GM19467 (cell line): ENCODE results near the gene MPPE1.

Experiments
- ATAC-seq: cut with Tn5 transposase; IDR thresholded peaks from one replicate; pipeline ENCODE4 v1.9.1; 2021; ENCODE audit warnings: mild to moderate bottlenecking, moderate library complexity; ENCODE audit not compliant: unreplicated experiment

MPPE1 gene

GRCh38 chr18:11885278-11885947, 22.7 kb downstream of the MPPE1 start:
- ATAC-seq = no peak

- no peak for ATAC-seq
Measured at GRCh38 chr18:11884396-11885030, 23.6 kb downstream of the MPPE1 start.

GRCh38 chr18:11883153-11883552, 25.0 kb downstream of the MPPE1 start:
- ATAC-seq = no peak

- no peak for ATAC-seq
Measured at GRCh38 chr18:11882636-11883035, 25.5 kb downstream of the MPPE1 start.

GRCh38 chr18:11880586-11881304, 27.4 kb downstream of the MPPE1 start:
- no peak for ATAC-seq

- no peak for ATAC-seq
Measured at GRCh38 chr18:11877497-11878135, 30.5 kb downstream of the MPPE1 start.

GRCh38 chr18:11874676-11875075, 33.4 kb downstream of the MPPE1 start:
- no peak for ATAC-seq

GRCh38 chr18:11873670-11874340, 34.3 kb downstream of the MPPE1 start:
- ATAC-seq = no peak

GRCh38 chr18:11872479-11873136, 35.5 kb downstream of the MPPE1 start:
- no peak for ATAC-seq

GRCh38 chr18:11871501-11871900, 36.6 kb downstream of the MPPE1 start:
- no peak for ATAC-seq

- no peak for ATAC-seq
Measured at GRCh38 chr18:11868230-11868629, 39.9 kb downstream of the MPPE1 start.

GRCh38 chr18:11866764-11867163, 41.4 kb downstream of the MPPE1 start:
- ATAC-seq = no peak

GRCh38 chr18:11866329-11866728, 41.8 kb downstream of the MPPE1 start:
- ATAC-seq = no peak

GRCh38 chr18:11865071-11865470, 43.0 kb downstream of the MPPE1 start:
- ATAC-seq = no peak

- ATAC-seq = no peak
Measured at GRCh38 chr18:11864471-11864870, 43.6 kb downstream of the MPPE1 start.

GRCh38 chr18:11862468-11863137, 45.5 kb downstream of the MPPE1 start:
- ATAC-seq = no peak

GRCh38 chr18:11861583-11862288, 46.4 kb downstream of the MPPE1 start:
- ATAC-seq = no peak

- no peak for ATAC-seq
Measured at GRCh38 chr18:11860594-11861450, 47.3 kb downstream of the MPPE1 start.
